Putamen (tissue), 1 donor: Measurements from ENCODE around the gene P2RY13.
A peak's percentile ranks its signal among the peaks of the same experiment; 100 is the strongest.

Experiments
- DNase-seq: peaks from one replicate; pipeline ENCODE4 v3.0.0-alpha.2; 2016; ENCODE audit warnings: low spot score

The P2RY13 gene

GRCh38 chr3:151320131-151320530 lies 9.2 kb downstream of the P2RY13 start:
- no peak for DNase-seq

DNA sequence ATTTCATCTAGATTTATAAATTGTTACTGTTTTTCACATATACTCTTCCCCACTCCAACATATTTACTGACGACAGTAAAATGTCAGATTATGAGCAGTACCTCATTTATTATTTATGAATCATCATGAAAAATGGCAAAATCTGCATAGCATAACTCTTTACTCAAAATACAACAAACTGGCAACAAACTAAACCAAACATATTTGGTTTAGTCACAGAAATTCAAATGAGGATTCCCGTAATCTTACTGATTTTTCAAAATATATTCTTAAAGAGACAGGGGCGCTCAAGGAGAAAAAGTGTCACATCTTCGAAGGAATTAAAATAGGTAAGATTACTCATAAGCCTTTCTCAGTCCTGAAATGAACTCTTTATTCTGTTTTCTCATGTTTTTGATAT lies 9.7 kb downstream of the P2RY13 start:
- no peak for DNase-seq

DNA sequence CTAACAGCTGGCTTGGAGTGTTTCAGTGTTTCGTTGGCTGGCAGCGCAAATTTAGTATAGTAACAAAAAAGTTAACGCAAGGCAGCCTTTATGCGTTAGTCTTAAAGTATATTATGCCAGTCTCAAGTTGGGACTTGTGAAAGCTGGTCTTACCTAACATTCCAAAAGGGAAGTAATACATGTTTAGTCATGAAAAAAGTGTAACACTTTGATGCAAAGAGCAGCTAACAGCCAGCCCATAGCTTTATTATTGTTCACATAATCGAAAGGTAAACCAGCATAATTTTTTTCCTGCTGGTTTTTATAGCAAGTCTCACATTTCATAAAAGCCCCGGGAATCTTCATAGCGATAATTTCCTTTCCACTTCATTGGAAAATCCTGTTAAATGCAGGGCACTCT lies 10.4 kb downstream of the P2RY13 start:
- no peak for DNase-seq

DNA sequence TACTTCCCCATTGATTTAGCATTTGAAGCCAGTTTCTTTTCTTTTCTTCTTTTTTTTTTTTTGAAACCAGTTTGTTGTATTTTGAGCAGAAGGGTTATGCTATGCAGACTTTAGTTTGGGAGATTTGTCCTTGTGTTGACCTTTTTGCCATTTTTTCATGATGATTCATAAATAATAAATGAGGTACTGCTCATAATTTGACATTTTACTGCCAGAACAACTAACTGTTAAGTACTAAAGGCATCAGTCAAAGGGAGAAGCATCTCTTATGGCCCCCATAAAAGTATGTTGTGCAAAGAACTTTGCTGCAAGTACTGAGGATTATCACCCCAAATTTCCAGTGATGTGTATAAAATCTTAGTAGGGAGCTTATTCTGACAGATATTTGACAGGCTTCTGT lies 11.0 kb downstream of the P2RY13 start:
- no peak for DNase-seq

DNA sequence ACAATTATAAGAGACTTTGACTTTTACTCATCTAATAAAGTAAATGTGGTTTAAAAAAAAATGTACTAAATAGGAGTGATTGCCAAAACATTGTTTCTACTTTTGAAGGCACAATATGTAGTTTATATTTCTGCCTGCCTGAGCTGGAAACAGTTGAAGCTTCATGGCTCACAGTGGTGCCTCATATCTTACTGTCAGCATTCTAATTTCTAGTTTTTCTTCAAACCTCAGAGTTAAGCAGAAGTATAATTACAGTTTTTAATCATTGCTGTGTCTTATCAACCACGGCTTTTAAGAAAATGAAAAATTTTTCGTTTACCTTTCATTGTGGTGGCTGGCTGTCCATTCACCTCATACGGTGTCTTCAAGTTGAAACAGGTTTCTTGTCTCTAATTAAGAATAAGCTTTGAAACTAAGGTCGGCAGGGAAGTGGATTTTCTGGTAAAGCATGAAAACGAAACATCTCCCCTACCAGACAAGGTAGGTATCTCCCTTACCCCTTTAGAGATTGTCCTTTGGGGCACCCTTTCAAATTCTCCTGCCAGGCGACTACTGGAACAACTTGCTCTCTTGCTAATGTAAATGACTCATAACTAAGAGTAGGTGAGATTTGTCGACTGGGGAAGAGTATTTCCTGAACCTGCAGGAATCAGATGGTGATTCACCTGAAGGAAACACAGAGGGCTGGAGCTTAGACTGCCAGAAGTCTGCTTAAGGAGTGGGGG lies 12.9 kb downstream of the P2RY13 start, which contains the start of gene GPR87:
TSS of gene GPR87 (minus strand) at position 554 of the 725 bp plus-strand sequence. CDS start 16,720 bp downstream, outside the sequence.
- DNase-seq: no peak

DNA sequence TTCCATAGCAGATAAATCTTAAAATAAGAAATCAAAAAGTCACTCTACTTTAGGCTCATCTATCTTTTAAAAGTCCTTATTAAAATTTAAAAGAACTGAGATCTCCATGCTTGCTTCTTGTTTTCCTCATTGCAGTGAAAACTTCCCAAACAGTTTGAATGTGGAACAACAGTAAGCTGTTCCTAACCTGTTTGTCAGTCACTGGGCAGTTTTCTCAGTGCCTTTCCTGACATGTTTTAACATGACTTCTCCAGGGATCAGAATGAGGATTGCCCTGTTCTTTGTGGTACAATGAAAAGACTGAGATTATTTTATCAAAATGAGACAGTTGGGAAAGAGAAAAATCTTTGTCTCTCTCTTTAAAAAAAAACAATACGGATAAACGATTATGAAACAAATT lies 13.5 kb downstream of the P2RY13 start:
- DNase-seq: no peak

- no peak for DNase-seq
Measured at GRCh38 chr3:151315136-151315535, 14.2 kb downstream of the P2RY13 start.

GRCh38 chr3:151314593-151314992 lies 14.8 kb downstream of the P2RY13 start:
- no peak for DNase-seq

GRCh38 chr3:151314137-151314536 lies 15.2 kb downstream of the P2RY13 start:
- no peak for DNase-seq

GRCh38 chr3:151312972-151313371 lies 16.4 kb downstream of the P2RY13 start:
- DNase-seq: no peak

DNA sequence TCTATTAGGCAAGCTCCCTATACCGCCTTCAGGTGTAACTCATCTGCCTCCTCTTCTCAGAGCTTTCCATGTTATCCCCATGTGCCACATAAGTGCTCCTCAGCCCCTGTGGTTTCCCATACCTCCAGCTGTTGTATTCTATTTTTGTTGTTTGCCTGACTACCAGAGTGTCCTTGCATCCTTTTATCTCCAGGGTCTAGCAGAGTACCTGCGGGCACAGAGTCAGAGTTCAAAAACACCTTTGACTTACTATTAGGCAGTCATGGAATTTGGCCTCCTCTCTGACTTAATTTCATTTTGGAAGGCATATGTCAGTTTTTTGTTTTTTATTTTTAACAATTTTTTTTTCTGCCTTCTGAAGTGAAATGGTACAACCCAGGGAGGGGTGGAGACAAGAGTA lies 19.8 kb downstream of the P2RY13 start:
- no peak for DNase-seq

- no peak for DNase-seq
Measured at GRCh38 chr3:151307583-151308488, 21.5 kb downstream of the P2RY13 start.

- DNase-seq: no peak
Measured at GRCh38 chr3:151307131-151307530, 22.2 kb downstream of the P2RY13 start.

- DNase-seq: no peak
Measured at GRCh38 chr3:151306168-151306810, 23.1 kb downstream of the P2RY13 start.

DNA sequence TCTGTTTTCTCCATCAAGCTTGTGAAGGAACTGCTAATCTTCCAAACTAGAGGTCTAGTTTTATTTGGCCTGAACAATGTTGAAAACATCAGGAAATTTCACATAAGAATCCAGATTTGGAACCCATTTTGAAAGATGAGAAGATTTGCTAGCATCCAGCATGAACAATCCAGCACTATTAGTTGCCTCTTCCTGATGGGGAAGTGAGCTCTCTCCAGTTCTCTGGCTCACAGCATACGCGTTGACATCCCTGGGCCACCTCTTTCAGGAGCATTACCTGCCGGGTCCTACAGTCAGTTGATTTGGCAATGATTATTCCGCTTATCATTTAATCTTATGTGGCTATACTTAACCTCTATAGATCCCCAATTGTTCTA lies 23.6 kb downstream of the P2RY13 start:
- DNase-seq: no peak

- peak; percentile 40 for DNase-seq
Measured at GRCh38 chr3:151305060-151305774, 24.1 kb downstream of the P2RY13 start.

DNA sequence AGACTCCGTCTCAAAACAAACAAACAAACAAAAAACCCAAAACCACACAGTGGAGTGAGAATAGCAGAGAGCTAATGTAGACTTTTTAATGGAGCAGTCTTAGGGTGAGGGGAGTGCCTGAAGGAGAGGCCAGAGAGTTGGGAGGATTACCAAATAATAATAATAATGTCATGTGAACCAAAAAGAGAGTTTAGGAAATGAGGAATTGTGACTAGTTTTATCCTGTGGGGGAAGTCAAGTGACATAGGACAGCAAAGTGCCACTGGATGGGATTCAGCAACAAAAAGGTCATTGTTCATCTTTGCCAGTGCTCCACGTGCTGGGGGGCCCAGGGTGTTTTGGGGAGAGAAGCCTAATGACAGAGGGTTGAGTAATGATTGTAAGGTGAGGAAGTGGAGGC lies 25.6 kb downstream of the P2RY13 start:
- DNase-seq: no peak

- no peak for DNase-seq
Measured at GRCh38 chr3:151301787-151302186, 27.6 kb downstream of the P2RY13 start.

- DNase-seq: no peak
Measured at GRCh38 chr3:151300539-151300938, 28.8 kb downstream of the P2RY13 start.

DNA sequence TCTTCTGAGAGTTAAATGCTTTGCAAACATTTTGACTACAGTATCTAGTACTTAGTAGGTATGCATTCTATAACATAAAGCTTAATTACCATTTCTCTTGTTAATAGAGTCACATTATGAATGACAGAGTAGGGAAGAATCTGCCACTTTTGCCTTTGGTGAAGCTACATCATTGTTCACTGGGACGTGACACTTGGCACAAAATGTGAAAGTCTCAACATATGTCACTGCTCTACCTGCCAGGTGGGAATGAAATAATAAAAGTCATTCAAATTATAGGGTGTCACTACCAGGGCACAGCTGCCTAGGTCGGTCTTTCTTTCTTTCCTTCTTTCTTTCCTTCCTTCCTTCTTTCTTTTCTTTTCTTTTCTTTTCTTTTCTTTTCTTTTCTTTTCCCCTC lies 30.3 kb downstream of the P2RY13 start:
- no peak for DNase-seq

DNA sequence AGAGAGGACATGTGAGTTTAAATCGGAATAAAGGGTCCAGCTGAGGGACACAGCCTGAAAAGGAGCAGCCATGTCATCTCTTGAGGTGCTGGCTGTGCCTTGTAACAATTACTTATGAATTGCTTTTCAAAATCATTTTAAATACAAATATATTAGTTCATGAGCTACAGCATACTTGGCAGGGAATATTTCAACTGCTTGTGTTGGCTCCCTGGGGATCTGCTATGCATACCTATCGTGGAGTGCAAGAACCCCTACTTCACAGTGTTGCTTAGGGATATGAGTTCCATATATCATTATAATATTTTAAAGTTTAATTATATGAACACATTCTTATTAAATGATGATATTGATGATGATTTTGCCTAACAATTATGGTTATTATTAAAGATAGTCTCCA lies 31.9 kb downstream of the P2RY13 start:
- no peak for DNase-seq

DNA sequence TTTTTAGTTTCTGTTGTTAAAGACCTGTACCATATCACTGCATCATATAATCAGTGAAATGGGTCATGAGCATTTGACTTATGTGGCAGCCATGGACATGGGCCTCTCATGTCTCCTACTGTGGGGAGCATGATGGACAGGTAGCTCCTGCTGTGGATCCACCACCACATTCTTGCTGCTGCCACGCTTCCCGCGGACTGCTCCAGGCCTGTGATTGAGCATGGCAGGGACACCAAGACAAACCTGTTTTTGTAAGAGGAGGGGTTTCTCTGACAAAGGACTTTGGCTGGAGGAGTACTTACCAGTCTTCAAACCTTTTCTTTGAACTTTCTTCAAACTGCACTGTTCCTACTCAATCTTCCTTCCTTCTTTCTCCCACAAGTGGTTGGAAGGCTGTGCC lies 33.1 kb downstream of the P2RY13 start:
- no peak for DNase-seq
